HG03097 (cell line): ENCODE results near the gene THOP1.

Experiments
- ATAC-seq: cut with Tn5 transposase; IDR thresholded peaks from one replicate; pipeline ENCODE4 v1.9.1; 2021; ENCODE audit not compliant: unreplicated experiment, low FRiP score

Gene THOP1

DNA sequence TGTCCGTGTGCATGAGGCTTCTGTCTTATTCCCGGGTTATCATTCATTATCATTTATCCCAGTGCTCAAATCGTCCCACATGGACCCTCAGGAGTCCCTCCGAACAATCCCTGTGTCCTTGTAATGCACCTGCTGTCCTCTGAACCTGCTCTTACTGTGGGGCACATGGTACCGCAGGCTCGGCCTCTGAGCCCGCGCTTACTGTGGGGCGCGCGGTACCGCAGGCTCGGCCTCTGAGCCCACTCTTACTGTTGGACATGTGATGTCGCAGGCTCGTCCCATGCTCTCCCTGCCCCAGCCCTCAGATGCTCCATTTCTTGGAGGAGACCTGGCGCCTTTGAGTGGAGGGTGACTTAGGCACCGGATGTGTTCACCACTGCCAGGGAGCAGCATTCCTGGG is 17.5 kb downstream of the THOP1 start:
- no peak for ATAC-seq

GRCh38 chr19:2803486-2804155 is 18.3 kb downstream of the THOP1 start:
- no peak for ATAC-seq

DNA sequence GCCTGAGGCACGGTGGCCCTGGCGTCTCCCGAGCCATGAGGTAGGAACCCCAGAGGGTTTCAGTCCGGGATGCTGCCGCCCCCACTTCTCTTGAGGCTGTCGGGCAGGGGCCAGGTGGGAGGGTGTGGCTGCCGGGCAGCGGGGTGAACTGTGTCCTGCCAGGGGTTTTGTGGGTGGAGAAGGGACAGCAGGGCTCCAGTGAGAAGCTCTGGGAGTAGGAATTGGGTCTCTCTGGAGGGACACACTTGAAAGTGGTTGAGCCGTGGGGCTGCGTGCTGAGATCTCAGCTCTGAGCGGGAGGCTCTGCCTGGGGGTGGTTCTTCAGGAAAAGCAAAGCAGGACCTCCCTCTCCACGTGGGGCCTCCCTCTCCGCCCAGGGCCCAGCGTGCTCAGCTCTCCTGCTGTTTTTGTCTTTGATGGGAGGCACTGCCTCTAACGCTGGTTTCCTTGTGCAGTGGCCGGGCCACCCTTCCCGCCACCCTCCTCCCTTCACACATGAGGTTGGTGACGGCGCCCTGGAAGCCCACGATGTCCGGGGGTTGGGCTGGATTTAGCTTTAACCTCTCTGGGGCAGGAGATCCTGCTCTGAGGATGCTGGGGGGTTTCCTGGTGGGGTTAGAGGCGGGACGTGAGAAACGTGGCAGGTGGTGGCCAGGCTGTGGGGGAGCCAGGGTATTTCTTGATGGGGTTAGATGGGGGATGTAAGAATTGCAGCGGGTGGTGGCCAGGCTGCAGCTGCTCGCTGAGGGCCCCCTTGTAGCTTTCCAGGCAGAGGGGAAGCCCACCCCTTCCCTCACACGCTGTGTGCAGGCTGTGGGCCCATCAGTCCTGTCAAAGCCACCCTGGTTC is 19.1 kb downstream of the THOP1 start:
- no peak for ATAC-seq

- ATAC-seq = no peak
These were observed 20.1 kb downstream of the THOP1 start for GRCh38 chr19:2805261-2805900.

DNA sequence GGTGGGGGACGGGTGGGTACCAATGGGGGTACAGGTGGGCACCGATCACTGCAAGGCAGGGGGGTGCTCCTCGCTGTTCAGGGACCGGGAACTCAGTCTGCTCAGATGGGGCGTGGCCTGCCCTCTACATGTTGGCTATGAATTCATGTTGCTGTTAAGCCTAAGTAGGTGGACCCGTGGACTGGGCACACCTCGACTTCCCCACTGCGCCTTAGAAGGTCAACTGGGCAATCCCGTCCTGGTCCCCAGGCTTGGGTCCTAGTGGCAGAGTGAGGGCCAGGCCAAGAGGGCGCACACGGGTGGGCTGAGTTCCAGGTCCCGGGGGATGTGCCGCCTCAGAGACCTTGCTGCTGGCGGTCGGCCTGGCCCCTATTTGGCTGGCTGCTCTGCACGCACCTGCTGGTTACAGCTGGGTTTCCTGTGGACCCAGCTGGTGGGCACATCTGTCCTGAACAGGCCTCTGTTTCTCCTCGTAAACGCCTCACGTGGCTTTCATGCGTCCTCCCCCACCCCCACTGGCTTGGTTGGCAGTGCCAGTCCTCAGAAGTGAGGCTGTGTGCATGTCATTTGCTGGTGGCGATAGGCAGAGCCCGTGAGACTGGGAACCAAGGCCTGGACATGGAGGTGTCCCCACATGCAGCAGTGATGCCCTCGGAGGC is 20.8 kb downstream of the THOP1 start:
- ATAC-seq = no peak

- ATAC-seq = no peak
These were observed 21.6 kb downstream of the THOP1 start for GRCh38 chr19:2806736-2807378.

DNA sequence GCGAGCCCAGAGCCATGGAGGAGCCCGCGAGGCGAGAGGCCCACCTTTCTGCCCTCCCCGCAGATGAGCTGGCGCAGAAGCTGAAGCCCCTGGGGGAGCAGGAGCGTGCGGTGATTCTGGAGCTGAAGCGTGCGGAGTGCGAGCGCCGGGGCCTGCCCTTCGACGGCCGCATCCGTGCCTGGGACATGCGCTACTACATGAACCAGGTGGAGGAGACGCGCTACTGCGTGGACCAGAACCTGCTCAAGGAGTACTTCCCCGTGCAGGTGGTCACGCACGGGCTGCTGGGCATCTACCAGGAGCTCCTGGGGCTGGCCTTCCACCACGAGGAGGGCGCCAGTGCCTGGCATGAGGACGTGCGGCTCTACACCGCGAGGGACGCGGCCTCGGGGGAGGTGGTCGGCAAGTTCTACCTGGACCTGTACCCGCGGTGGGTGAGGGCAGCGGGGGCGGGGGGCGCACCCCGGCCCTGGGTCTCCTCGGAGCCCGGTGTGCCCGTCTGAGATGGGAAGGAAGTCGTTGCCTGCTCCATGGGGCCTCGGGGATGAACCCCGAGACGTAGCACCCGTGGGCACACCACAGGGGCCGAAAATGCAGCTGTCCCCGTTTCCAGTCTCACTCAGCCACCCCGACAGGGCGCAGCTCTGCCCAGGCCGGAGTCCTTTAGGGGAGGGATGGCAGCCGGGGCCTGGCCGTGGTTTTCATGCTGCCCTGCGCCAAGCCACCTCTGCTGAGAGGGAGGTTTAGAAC is 22.3 kb downstream of the THOP1 start:
- no peak for ATAC-seq

DNA sequence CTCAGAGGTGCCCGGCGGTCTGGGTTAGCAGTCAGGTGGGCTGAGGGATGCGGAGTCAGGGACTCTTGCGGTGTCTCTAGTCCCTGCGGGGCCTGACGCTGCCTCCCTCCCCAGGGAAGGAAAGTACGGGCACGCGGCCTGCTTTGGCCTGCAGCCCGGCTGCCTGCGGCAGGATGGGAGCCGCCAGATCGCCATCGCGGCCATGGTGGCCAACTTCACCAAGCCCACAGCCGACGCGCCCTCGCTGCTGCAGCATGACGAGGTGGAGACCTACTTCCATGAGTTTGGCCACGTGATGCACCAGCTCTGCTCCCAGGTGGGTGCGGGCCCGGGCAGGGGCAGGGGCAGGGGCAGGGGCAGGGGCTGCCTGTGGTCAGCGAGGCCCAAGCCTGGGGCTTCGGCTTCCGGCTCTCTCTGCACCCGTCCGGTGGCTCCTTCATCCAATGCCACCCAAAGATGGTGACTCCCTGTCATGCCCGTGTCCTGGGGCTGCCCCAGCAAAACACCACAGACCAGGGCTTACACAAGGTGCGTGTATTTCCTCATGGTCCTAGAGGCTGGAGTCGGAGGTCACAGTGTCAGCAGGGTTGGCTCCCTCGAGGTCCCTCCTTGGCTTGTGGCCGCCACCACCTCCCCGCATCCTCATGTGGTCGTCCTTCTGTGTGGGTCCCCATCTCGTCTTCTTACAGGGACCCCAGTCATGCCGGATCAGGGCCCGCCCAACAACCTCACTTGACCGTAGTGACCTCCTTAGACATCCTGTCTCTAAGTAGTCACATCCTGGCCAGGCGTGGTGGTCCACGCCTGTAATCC is 23.0 kb downstream of the THOP1 start:
- ATAC-seq = no peak

DNA sequence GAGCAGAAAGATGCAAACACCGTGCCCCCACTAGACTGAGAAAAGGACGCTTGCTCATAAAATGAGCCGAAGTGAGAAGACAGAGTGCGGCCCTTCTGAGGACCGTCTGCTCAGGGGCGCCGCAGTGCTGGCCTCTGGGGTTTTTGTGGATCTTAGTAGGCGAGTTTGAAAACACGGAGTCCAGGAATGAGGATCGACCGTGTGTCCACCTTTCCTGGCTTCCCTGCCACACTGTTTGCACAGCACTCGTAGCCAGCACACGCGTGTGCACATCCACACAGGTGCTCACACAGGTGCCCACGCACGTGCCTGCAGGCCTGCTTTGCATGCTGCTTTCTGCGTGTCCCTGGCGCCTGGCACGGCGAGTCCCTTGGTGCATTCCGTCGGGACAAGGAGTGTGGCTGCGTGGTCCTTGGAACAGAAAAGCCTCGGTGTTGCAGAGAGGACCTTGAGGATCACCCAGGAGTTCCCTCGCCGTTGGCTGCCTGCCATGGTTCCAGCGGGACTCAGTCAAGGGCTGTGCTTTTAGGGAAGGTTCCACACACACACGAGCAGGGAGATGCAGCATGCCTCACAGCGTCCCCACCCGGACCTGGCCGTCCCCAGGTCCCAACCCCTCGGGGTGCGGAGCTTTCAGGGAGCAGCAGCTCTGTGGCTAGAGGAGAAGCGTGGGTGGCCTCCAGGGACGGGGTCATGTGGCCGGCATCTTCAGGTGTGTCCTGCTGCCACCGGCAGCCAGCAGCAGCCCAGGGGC is 24.3 kb downstream of the THOP1 start:
- ATAC-seq = no peak

- ATAC-seq = no peak
These were observed 25.1 kb downstream of the THOP1 start for GRCh38 chr19:2810141-2811091.

DNA sequence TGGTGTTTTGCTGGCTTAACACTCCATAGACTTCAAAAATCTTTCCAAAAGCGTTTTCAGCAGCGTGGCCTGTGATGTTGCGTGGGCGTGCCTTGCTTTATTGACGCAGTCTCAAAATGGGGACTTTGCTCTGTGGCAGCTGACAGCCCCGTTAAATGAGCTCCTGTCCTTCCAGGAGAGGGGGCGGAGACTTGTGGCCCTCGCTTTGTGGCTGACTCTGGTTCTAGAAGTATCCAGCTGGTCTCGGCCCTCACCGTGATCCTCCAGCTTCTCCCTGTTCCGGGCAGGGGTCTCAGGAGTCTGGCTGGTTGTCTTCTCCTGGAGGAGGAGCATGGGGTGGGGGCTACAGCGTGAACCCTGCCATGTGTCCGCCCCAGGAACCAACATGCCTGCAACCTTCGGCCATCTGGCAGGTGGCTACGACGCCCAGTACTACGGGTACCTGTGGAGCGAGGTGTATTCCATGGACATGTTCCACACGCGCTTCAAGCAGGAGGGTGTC is 26.0 kb downstream of the THOP1 start:
- no peak for ATAC-seq

DNA sequence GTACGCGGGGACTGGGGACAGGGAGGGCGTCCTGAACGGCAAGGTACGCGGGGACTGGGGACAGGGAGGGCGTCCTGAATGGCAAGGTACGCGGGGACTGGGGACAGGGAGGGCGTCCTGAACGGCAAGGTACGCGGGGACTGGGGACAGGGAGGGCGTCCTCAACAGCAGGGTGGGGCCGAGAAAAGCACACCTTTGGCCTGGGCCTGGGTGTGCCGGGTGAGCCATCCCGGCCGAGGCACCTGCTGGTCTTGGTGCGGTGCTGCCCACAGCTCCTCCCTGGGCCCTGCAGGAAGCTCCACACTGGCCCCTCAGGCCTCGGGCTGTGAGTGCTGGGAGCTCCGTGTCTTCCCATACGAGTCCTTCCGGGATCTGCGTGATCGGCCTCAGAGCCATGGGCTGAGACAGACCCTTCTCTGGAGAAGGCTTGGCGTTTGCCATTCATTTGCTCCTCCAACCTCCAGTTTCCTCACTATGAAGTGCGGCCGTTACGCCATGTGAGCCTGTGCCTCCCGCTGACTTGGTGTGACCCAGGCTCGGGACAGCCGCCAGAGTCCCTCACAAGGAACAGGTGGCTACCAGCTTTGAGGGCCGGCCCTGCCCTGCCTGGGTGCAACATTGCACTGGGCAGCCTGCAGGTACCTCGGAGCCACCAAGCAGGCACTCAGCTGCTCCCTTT is 26.6 kb downstream of the THOP1 start:
- no peak for ATAC-seq

DNA sequence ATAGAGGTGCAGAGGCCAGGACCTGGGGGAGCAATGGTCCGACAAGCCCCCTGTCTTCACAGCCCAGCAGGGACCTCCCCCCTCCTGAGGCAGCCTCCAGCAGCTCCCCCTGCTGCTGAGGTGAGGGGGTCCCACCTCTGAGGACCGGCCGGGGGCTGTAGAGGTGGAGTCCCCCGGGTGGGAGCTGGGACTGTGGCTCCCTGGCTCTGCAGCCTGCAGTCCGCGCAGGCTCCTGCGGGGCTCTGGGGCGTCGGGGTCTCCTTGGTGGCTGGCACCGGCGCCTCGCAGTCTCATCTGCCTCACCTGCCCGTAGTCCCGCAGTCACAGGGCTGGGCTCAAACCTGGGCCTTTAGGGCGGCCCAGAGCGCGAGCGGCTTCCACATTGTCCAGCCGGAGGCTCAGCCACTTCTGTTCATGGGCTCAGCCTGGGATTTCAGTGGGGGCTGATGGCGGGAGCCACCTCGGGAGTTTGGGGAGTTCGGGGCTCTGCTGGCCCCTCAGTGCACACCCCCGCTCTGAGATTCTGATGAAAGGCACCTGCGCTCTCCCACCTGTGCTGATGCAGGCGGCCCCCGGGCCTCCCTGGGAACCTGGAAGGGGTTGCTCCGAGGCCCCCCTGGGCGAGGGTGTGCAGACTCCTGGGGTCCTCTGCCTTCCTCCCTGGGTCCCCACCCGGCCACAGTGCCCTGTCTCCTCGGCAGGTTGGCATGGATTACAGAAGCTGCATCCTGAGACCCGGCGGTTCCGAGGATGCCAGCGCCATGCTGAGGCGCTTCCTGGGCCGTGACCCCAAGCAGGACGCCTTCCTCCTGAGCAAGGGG is 27.3 kb downstream of the THOP1 start:
- ATAC-seq = no peak

DNA sequence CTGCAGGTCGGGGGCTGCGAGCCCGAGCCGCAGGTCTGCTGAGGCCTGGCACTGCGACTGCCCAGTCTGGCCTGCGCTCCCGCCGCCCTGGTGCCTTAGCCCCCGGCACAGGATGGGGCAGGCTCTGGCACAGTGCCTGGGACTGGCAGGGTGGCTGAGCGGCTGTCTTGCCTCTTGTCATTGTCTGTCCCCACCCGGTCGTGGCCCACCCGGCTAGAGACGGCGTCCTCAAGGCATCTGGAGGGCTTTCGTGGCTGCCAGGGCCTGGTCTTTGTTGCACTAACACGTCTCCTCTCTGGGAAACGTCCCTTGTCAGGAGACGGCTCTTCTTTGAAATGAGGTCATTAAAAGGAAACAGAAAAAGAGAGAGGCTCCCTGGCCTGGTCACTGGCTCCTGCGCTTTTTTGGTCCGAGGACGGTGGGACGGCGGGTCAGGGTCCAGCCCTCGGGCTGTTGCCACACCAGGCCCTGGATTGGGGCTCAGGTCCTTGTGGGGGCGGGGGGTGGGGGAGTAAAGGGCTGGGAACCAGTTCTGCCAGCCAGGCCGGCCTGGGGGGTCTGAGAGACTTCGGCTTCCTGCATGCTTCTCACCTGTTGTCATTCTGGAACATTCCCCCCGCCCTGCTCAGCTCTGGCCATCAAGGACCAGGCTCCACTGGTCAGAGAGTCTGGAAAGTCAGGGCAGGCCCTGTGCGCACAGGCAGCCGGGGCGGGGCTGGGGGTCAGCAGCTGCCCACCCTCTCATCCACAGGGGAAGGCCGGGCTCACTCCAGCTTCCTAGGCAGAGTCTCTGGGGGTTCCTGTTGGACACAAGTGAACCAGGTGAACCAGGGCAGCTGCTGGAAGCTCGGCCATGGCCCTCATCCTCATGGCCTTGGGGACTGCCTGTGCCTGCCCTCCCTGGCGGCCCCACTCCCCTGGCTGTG is 28.2 kb downstream of the THOP1 start:
- no peak for ATAC-seq

DNA sequence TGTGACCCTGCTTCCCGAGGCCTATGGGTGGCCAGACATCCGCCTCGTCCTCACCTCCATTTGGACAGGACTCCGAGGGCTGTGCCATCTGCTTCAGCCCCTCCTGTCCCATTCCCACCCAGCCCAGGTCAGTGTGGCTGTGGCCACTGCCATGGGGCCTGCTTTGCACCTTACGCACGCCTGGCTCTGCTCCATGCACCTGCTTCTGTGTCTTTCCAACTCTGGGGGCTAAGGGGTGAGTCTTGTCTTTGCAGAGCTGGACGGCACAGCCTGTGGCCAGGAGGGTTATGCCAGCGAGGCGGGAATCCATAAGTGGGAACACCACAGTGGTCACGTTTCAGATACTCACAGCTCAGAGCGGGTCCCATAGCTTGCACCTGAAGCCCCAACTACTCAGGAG is 29.1 kb downstream of the THOP1 start:
- no peak for ATAC-seq
